HG02840 (cell line): ENCODE measurements around the gene BAZ2B.
A peak's percentile ranks its signal among the peaks of the same experiment; 100 is the strongest.
"Not testable (repeated sequence)": the region's sequence is repeated elsewhere in the genome, so short reads cannot be mapped to it uniquely, and the experiment has no call there.

ENCODE experiments used
- ATAC-seq: cut with Tn5 transposase; IDR thresholded peaks from one replicate; pipeline ENCODE4 v1.9.1; 2021; ENCODE audit warnings: mild to moderate bottlenecking, moderate library complexity, moderate number of reproducible peaks; ENCODE audit not compliant: unreplicated experiment, low FRiP score

The BAZ2B gene

DNA sequence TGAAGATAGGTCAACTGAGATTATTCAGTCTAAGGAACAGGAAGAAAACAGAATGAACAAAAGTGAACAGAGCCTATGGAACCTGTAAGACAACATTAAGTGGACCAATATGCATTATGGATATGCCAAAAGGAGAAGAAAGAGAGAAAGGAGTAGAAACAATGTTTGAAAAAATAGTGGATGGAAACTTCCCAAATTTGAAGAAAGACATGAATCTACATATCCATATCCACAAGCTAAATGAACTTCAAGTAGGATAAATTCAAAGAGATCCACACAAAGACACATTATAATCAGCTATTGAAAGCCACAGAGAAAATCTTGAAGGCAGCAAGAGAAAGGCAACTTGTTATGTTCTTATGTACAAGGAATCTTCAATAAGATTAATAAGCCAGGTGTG lies 74.2 kb downstream of the BAZ2B start:
- ATAC-seq: no peak

DNA sequence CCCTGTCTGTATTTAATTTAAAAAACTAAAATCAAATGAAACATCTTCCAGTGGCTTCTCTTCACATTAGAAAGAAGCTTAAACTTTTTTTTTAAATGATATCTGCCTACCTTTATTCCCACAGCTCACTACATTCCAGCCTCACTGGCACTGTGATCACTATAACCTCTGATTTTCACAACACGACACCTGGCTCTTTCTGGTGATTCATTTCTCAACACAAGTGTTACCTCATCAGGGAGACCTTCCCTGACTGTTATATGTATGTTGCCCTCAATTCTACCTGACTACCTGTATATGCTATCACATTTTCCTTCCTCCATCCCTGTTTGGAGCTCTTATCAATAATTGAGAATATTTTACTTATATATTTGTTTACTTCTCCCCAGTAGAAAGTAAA lies 76.6 kb downstream of the BAZ2B start:
- ATAC-seq: no peak

DNA sequence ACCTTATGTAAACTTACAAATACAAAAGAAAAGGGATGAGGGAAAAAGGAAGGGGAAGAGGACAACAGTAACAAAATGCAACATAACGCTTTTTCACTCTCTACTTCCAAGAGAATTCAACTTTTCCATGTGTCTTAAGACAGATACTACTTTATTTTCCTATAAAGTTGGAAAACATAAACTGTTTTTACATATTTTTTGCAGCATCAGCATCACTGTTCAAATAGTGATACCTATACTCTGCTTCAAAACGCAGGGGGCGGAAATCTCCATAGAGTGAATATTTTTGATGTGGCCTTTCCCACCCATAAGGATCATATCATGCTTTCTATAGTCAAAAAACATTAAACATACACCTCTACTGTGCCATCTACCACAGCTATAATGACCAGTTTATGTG lies 77.5 kb downstream of the BAZ2B start:
- ATAC-seq: no peak

DNA sequence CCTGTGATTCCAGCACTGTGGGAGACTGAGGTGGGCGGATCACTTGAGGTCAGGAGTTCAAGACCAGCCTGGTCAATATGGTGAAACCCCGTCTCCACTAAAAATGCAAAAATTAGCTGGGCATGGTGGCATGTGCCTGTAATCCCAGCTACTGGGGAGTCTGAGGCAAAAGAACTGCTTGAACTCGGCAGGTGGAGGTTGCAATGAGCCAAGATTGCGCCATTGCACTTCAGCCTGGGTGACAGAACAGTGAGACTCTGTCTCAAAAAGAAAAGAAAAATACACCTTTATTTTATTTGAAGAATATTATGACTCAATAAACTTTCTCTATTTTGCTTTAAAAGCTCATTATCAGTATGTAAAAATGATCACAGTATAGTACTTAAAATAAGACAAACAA lies 81.1 kb downstream of the BAZ2B start:
- not testable (repeated sequence) for ATAC-seq

DNA sequence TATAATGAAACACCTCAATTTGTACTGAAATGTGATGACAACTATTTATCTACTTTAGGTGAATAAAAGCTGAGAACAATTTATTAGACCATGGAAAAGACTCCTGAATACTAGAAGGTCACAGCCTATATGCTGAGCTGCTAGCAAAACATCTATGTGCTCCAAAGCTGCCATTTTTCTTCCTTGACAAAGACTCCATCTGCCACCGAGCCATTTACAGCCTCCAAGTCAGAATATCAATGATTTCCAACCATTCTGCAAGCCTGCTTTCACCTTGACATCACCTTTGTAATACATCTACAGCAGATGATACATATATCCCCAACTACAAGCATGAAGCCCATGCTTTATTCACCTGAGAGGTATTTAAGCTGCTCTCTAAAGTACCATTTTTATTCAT lies 84.9 kb downstream of the BAZ2B start:
- ATAC-seq: no peak

DNA sequence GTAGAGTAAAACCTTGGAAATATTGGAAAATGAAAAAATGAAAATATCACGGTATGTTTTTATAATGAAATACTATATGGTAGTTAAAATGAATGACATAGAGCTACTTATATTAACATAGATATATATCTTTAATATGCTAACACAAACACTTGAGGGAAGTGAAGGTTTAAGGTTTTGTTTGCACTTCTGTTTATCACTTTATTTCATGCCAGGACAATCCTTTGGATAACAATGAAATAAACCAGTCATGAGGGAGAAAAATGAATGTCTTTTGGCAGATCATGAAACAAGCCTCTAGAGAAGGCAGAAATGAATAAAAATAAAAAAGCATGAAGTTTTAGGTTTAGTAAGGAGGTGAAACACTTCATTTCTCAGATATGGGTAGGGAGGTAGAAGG lies 89.9 kb downstream of the BAZ2B start:
- no peak for ATAC-seq

DNA sequence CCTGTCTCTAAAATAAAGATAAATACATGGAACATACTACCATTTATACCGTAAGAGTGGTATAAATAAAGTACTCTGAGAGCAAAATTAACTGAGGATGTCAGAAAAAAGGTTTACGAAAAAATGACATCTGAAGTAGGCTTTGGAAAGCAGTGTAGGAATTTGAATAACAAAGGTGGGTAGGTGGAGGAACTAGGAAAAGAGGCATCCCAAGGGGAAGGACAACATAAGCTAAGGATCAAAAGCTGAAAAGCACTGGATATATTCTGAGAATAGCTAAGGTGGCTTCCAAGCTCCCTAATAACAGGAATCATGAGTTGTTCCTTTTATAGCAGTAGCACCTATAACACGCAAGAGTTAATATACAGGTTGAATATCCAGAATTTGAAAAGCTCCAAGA lies 91.3 kb downstream of the BAZ2B start:
- ATAC-seq: no peak

DNA sequence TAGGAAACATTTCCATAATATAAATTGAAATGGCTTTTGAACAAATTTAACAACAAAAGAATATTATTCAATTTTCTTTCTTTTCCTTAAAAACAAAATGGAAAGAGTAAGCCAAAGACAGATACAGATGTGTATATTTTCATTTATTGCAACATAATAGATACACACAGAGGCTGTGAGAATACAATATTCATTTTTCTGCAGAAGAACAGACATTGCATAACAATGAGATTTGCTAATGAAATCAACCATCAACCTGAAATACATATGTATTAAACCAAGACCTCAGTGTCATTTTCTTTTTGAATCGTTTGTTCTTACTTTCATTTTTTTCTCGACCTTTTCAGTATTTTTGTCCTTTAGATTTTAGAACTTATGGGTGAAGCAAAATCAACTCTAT lies 95.1 kb downstream of the BAZ2B start:
- no peak for ATAC-seq

DNA sequence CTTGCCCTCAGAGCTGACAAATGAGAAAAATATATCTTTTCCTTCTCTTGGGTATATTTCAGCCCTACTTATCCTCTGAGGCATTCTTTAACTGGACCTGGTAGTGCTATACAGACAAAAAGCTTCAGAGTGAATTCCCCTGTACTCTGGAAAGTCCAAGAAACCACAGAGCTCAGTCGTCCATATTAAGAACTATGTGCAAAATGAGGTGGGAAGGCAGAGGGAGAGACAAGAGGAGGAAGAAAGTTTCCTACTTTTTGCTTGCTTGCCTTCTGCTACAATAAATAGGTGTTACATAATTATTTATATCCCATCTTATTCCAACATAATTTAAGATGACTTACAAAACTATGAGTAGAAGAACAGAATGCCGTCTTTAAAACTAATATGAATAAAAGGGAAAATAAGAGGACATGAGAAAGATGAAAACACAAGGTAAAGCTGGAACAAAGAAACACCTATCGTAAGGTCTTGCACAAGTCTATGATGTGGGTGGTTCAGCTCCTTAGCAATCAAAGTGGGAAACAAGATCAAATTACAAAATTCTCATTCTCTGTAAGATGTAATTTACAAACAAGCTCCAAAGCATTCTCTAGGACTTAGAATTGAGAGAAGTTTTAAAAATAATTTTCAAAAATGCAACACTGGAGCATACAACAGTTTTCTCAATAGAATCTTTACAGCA lies 97.9 kb downstream of the BAZ2B start:
- ATAC-seq: no peak

DNA sequence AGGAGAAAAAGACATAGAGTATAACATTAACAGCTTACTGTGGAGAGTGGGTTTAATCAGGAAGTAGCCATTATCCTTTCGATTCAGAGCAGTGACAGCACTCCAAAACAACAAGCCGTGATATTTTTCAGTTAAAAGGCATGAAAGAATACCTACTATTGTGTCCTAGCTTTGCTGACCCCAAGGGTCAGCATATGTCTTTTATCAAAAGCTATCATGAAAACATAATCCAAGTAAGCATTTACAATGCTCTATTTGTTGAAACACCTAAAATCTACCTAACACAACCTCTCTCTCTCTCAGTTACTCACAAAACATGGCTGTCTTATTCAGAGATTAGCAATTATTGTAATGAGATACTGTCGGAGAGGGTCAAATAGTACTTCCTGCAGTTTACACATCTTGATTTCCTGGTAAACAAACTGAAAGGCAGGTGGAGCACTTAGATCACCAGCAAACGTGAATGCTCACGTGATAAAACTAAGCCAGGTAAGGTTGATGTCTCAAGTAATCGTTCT lies 100.0 kb downstream of the BAZ2B start:
- peak; percentile 68 for ATAC-seq

DNA sequence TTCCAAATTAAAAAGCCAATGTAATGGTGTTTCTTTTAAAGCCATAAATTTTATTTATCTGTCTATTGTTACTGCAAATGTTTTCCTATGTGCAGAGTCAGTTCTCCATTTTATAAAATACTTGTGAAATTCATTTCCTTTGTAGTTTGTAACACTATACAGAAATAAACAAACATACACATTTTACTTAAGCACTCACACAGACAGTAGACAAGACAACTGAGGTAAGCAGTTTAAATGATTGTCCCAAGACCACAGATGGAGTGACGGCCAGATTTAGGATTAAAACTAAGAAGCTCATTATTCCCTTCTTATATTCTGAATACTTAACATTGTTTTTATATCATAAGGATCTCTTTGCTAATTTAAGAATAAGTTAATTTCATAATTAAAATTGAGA lies 100.9 kb downstream of the BAZ2B start:
- no peak for ATAC-seq

DNA sequence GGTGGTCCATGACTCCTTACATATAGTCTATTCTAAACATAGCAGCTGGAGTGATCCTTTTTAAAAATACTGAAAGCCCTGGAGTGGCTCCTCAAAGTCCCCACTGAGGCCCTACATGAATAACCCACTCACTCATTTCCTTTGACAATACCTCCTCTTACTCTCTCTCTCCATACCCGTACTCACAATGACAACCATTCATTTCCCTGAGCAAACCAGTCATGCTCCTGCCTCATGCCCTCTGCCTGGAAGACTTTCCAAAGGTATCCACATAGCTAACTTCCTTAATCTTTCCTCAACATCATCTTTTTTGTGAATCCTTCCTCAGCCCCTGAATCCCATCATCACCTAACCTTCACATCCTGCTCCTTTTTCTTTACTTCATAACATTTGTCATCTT lies 102.6 kb downstream of the BAZ2B start:
- ATAC-seq: no peak

DNA sequence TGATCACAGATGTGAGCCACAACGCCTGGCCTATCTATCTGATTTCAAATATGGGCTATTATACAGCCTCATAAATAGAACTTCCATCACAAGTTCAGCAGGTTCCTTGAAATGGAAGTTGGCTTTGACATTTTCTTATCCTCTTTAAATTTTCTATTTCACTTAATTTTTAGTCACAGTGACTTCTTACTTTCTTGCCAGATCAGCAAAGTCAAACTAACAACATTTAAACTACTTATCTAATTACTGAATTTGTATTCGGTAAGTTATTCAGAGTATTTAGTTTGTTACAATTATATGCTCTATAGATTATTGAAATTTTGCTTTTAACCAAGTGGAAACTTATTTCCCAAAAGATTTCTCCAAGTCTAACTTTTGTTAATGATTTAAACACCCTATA lies 108.2 kb downstream of the BAZ2B start:
- ATAC-seq: no peak

DNA sequence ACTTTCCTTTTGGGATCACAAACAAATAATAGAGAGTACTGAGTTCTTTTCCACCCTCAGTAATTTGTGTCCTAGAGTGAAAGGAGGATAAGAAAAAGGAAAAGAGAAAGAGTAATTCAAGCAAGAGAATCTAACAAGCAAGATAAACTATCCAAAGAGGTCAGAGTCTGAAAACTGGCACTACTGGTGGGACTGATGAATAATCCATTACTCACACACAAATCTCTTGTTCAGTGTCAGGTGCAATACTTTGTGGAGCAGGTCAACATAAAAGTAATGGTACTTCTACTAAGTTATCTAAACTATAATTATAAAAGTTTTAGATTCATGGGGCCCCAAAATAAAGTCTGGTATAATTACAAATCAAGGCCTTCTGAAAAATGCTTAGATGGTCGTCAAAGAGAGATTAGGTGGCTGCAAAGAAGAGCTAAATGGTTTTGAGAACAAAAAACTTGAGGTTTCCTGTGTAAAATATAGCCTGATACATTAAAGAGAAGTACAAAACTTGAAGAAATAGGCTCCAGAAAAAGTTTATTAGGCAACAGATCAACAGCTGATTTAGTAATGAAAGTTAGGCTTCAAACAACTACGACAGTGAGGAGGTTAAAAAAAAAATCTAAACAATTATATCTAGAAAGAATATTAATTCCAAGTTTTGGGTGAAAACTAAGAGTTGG lies 109.4 kb downstream of the BAZ2B start:
- ATAC-seq: no peak

DNA sequence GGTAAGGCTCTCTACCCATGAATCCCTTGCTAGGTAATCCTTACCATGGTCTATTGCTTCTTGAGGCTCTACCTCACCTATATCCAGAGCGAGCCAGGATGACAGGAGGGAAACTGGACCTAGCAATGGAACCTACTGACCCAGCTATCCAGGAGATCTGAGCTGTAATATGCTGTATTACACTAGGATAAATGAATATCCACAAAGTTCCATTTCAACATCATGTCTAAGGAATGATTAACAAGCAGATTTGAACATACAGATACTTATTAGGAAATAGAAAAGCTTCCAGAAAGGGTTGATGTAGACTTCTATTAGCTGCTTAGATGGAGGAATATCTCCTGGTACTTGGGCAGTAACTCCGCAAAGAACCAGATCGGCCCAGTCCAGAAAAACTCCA lies 110.1 kb downstream of the BAZ2B start:
- no peak for ATAC-seq

DNA sequence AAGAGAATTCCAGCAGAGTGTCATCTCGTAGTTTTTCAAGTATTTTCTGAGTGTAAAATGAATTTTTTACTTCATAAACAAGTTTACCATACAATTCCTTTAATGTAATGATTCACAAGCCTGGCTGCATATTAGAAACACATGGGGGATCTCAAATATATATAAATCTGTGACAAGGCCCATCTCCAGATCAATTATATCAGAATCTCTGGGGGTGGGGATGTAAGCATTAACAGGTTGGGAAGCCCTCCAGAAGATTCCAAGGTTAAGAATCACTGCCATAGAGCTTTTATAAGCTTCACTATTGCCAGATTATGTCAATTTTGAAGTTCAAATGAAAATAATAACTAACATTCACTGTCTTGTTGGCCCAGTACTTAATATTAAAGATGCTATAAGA lies 111.2 kb downstream of the BAZ2B start:
- no peak for ATAC-seq

DNA sequence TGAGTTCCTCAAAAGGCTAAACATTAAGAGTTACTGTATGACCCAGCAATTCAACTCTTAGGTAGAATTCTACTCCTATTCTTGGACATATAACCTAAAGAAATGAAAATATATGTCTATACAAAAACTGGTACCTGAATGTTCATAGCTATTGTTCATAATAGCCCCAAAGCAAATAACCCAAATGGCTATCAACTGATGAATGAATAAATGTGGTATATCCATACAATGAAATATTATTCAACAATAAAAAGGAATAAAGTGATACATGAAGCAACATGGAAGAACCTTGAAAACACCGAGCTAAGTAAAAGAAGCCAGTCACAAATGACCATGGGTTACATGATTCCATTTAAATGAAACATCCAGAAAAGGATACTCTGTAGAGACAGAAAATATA lies 114.6 kb downstream of the BAZ2B start:
- ATAC-seq: no peak

DNA sequence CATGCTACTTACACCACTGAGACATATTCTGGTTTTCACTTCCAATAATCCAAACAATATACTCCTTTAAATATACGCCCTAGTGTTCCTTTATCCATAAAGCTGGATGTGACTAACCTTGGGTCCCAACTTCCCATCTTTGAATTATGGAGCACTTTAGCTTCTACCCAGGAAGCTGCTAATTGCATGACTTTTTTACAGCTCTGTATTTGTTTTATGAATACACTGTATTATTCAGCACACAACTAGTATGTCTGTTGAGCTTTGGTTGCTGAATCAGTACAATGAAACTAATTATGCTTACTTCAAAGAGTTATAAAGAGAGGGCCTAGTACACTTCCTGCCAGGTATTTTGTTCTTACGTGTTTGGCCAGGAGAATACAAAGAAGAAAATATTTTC lies 118.5 kb downstream of the BAZ2B start:
- ATAC-seq: no peak

DNA sequence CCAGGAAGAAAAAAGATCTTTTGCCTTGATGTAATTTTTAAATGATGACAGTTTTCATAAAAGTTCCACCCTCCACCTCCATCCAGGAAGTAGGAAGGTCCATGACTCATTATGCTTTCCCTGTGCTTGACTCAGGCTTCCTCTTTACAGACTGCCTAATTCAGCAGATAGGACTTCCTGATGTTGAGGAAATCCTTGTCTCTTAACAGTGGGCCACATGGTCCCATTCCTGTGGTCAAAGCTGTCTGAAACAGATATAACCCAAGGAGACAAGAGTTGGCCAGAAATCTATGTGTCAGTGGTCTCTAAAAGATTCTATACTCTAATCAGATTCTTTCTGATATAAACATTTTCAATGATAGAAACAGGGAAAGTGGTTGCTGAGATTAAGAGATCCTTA lies 119.1 kb downstream of the BAZ2B start:
- no peak for ATAC-seq

DNA sequence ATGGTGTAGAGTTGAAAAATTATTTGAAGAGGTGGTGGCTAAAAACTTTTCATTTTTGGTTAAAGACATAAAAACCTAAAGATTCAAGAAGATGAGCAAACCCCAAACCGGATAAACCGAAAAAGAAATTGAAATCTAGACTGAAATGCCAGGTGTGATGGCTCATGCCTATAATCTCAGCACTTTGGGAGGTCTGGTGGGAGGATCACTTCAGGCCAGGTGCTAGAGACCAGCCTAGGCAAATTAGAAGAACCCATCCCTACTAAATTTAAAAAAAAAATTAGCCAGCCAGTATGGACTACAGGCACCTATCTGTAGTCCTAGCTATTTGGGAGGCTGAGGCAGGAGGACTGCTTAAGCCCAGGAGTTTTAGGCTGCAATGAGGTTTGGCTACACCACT lies 126.9 kb downstream of the BAZ2B start:
- ATAC-seq: no peak

DNA sequence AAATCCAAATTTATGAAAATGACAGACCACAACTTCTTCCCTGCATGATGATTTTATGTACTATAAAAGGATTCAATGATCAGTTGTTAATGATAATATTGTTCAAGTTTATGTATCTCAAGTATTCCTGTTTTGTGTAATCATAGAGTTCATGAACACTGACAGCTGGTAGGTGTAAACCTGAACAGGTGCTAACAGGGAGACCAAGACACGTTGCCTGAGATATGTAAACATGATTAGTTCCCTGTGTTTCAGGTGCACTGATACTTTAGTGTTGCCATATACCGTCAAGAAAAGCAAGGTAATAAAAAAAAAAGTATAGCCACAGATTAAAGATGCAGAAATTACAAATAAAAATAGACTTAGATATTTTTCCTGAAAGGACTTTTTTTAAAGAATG lies 131.8 kb downstream of the BAZ2B start:
- ATAC-seq: no peak

DNA sequence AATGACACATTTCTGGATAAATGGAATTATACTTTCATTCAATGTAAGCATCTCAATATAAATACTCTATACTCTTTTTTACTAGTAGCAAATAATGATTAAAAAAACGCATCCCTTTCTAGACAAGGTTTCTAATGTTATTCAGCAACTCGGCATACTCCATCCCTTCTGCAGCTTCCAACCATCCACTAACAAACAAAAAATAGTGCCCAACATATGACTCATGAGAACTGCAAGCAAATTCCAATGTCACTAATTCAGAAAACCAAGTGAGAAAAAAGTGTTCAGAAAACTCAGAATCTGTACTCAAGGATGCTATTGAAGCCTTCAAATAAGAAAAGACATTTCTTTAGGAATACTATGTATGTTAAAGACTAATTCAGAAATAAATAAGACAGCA lies 140.0 kb downstream of the BAZ2B start:
- no peak for ATAC-seq
